Panc1 (cell line): Measurements from ENCODE around the gene PFKFB3.

Experiments
- CTCF ChIP-seq: fragments of 450-650 bp; IDR thresholded peaks from 2 replicates; pipeline ENCODE4 v1.5.1; 2017; ENCODE audit warnings: mild to moderate bottlenecking
- POLR2AphosphoS5 ChIP-seq: IDR thresholded peaks from 2 replicates; pipeline ENCODE4 v1.6.1; 2012; ENCODE audit warnings: mild to moderate bottlenecking, low read depth, low read length, moderate library complexity
- REST ChIP-seq, 2 experiments: IDR thresholded peaks; 2 replicates each; pipeline ENCODE4 v1.6.1; 2011 to 2012; ENCODE audit warnings: low read depth in 2 of 2, control low read depth in 1 of 2, low read length in 1 of 2, mild to moderate bottlenecking in 1 of 2, moderate library complexity in 1 of 2; ENCODE audit not compliant: insufficient read depth in 1 of 2
- SIN3A ChIP-seq: IDR thresholded peaks from 2 replicates; pipeline ENCODE4 v1.6.1; 2012; ENCODE audit warnings: low read depth, mild to moderate bottlenecking, low read length, moderate library complexity, borderline replicate concordance; ENCODE audit not compliant: insufficient read depth
- TCF7L2 ChIP-seq: IDR thresholded peaks from 2 replicates; pipeline ENCODE4 v1.6.1; 2011; ENCODE audit warnings: mild to moderate bottlenecking, low read depth, low read length, inconsistent platforms

- TF ChIP-seq CTCF (no peak), REST (IDR thresholded peaks at IDR 0.05; ENCODE audit: insufficient read depth in 1 of 2, low read depth in 2 of 2, low read length in 1 of 2) (no peak), POLR2AphosphoS5 (no peak), TCF7L2 (no peak), SIN3A (no peak)
These were observed 80.9 kb downstream of the PFKFB3 start for GRCh38 chr10:6283655-6284054.
